Body of pancreas (tissue), 4 donors: ENCODE results near the gene PRCP. TPM values are rescaled to one million over a fixed set of nuclear protein-coding genes. Genes with fewer than 3 reads are reported as not detected.
A peak's percentile ranks its signal among the peaks of the same experiment; 100 is the strongest.
"Not testable (repeated sequence)": the region's sequence is repeated elsewhere in the genome, so short reads cannot be mapped to it uniquely, and the experiment has no call there.

Source experiments
- ATAC-seq: fragments of 150-250 bp; one replicate; pipeline ENCODE4 v1.9.1; 2016
- DNase-seq, 4 donors: peaks; one replicate each; pipeline ENCODE4 v3.0.0-alpha.2; 2019
- H3K27ac ChIP-seq, 4 donors: fragments of 200-600 bp; sonication (generic); 1 replicate in 3 of 4; 2 replicates in 1 of 4; pipeline versions ENCODE4 v1.5.1 to v1.6.1; 2016 to 2019; ENCODE audit warnings: mild to moderate bottlenecking in 1 of 4, mixed read lengths in 1 of 4, moderate library complexity in 1 of 4
- H3K27me3 ChIP-seq, 2 donors: fragments of 200-600 bp; sonication (generic); one replicate each; pipeline ENCODE4 v1.6.0; 2016; ENCODE audit warnings: mild to moderate bottlenecking in 1 of 2
- H3K36me3 ChIP-seq, 2 donors: fragments of 200-600 bp; sonication (generic); replicated peaks in 1 of 2; 2 replicates each; pipeline ENCODE4 v1.5.1; 2016; ENCODE audit warnings: low read depth in 2 of 2; ENCODE audit not compliant: insufficient read depth in 1 of 2
- H3K4me1 ChIP-seq: fragments of 200-600 bp; sonication (generic); one replicate; pipeline ENCODE4 v1.6.0; 2016
- H3K4me3 ChIP-seq, 2 donors: fragments of 200-600 bp; sonication (generic); 1 replicate in 1 of 2; 2 replicates in 1 of 2; pipeline ENCODE4 v1.5.1; 2016 to 2019
- H3K9me3 ChIP-seq, 3 donors: fragments of 200-600 bp; sonication (generic); 1 replicate in 2 of 3; 2 replicates in 1 of 3; pipeline ENCODE4 v1.5.1; 2016
- CTCF ChIP-seq, 7 experiments: fragments of 450-650 bp in 4 of 7; fragments of 200-600 bp in 3 of 7; sonication (generic) in 3 of 7; IDR thresholded peaks; one replicate each; pipeline ENCODE4 v1.5.1; 2016 to 2019; ENCODE audit warnings: antibody characterized with exemption in 7 of 7
- POLR2A ChIP-seq, 3 donors: fragments of 450-650 bp; IDR thresholded peaks; one replicate each; pipeline ENCODE4 v1.6.1; 2016; ENCODE audit warnings: antibody characterized with exemption in 3 of 3, mild to moderate bottlenecking in 2 of 3
- WGBS, 2 donors: methylation state at CpG; one replicate each; pipeline ENCODE4 v1.1.5; 2017; 5-methylcytosine and 5-hydroxymethylcytosine counted together
- intact Hi-C: fragments of 100-400 bp; cut with DNase I; formaldehyde crosslinking; loops from one replicate; pipeline ENCODE4 v1.15.1; 2023
- total RNA-seq, 2 donors: library from RNA; depleted of rRNA; stranded (reverse); fragments of >200 nt; gene quantifications; one replicate each; pipeline ENCODE4 v1.1.0, GENCODE V29; 2016

PRCP gene
- total RNA-seq, 2 donors from 2014 or later: 16.8 to 38.9 TPM

GRCh38 chr11:82930734-82931133, 30.5 kb upstream of the PRCP start:
- TF ChIP-seq POLR2A (IDR thresholded peaks at IDR 0.05) (no peak), CTCF (IDR thresholded peaks at IDR 0.05) (no peak)
- WGBS, 2 donors: 90 to 95% methylated on average over 2 of the region's 2 CpGs
- no peaks in the 10 kb centered on the region for H3K36me3 ChIP-seq
- no peaks in the 10 kb centered on the region for H3K9me3 ChIP-seq
- no peaks in the 10 kb centered on the region for H3K4me1 ChIP-seq
- ATAC-seq: no peak
- no peaks in the 10 kb centered on the region for H3K27me3 ChIP-seq
- no peak overlapping the region for H3K4me3 ChIP-seq
- H3K27ac ChIP-seq: no peak overlapping the region
- DNase-seq: no peak
- intact Hi-C loops: no loop called here

GRCh38 chr11:82930229-82930628, 30.0 kb upstream of the PRCP start:
- TF ChIP-seq POLR2A (IDR thresholded peaks at IDR 0.05): no peak
- TF ChIP-seq CTCF (IDR thresholded peaks at IDR 0.05): no peak
- Histone ChIP-seq H3K27ac (no peak overlapping the region), H3K9me3 (no peaks in the 10 kb centered on the region), H3K4me3 (no peak overlapping the region), H3K36me3 (no peaks in the 10 kb centered on the region), H3K4me1 (no peaks in the 10 kb centered on the region), H3K27me3 (no peaks in the 10 kb centered on the region)
- intact Hi-C loops: no loop called here
- 71 to 88% methylated on average over 3 of the region's 3 CpGs for WGBS, 2 donors
- no peak for DNase-seq
- no peak for ATAC-seq

- DNase-seq (no peak), ATAC-seq (no peak)
- TF ChIP-seq POLR2A (IDR thresholded peaks at IDR 0.05) (no peak), CTCF (IDR thresholded peaks at IDR 0.05) (no peak)
- Histone ChIP-seq H3K9me3 (no peaks in the 10 kb centered on the region), H3K27ac (no peak overlapping the region), H3K36me3 (no peaks in the 10 kb centered on the region), H3K4me3 (no peak overlapping the region), H3K27me3 (no peaks in the 10 kb centered on the region), H3K4me1 (no peaks in the 10 kb centered on the region)
- WGBS, 2 donors: 93 to 96% methylated on average over 10 of the region's 10 CpGs
- intact Hi-C loops: no loop called here
Measured at GRCh38 chr11:82929121-82929520, 28.9 kb upstream of the PRCP start.

GRCh38 chr11:82927264-82927880, 27.1 kb upstream of the PRCP start:
- H3K9me3 ChIP-seq: no peaks in the 10 kb centered on the region
- H3K36me3 ChIP-seq: no peaks in the 10 kb centered on the region
- TF ChIP-seq POLR2A (IDR thresholded peaks at IDR 0.05) (no peak), CTCF (IDR thresholded peaks at IDR 0.05) (peak; percentile 41 to 72 (median 70))
- H3K27ac ChIP-seq: no peak overlapping the region
- H3K4me1 ChIP-seq: no peaks in the 10 kb centered on the region
- no peak overlapping the region for H3K4me3 ChIP-seq
- ATAC-seq (peak; percentile 74), DNase-seq (peak in 2 of 4 donors; percentile 25 to 42)
- intact Hi-C loops: no loop called here
- no peaks in the 10 kb centered on the region for H3K27me3 ChIP-seq

- intact Hi-C loops: no loop called here
- Histone ChIP-seq H3K4me1 (no peaks in the 10 kb centered on the region), H3K9me3 (no peaks in the 10 kb centered on the region), H3K27ac (no peak overlapping the region), H3K4me3 (no peak overlapping the region), H3K27me3 (no peaks in the 10 kb centered on the region), H3K36me3 (no peaks in the 10 kb centered on the region)
- ATAC-seq (no peak), DNase-seq (no peak)
- WGBS, 2 donors: 88 to 89% methylated on average over 5 of the region's 5 CpGs
- TF ChIP-seq POLR2A (IDR thresholded peaks at IDR 0.05): no peak
- no peak for TF ChIP-seq CTCF (IDR thresholded peaks at IDR 0.05)
Measured at GRCh38 chr11:82924522-82925224, 24.4 kb upstream of the PRCP start.

GRCh38 chr11:82922396-82923173, 22.4 kb upstream of the PRCP start:
- H3K36me3 ChIP-seq, H3K4me1 ChIP-seq, H3K4me3 ChIP-seq, H3K27me3 ChIP-seq, DNase-seq, H3K9me3 ChIP-seq, H3K27ac ChIP-seq, ATAC-seq, intact Hi-C loops: not testable (repeated sequence)
- 83 to 95% methylated on average over 8 of the region's 8 CpGs for WGBS, 2 donors
